ENCODE measurements around the gene NCKAP5.

Gene NCKAP5

GRCh38 chr2:132741754-132742153 lies 826.5 kb downstream of the NCKAP5 start:
- ChIA-PET POLR2A (no interaction called here), CTCF (no interaction called here)
- DNase-seq (ENCODE audit: low read depth, low spot score): no peak
- no peak overlapping the region for H3K4me3 ChIP-seq (ENCODE audit: low read depth, low read length)
- TF ChIP-seq CTCF (IDR thresholded peaks at IDR 0.05; ENCODE audit: insufficient read depth, low read length, missing control alignments): no peak

GRCh38 chr2:132740081-132740720 lies 828.1 kb downstream of the NCKAP5 start:
- H3K4me3 ChIP-seq (ENCODE audit: low read depth, low read length): no peak overlapping the region
- ChIA-PET POLR2A (no interaction called here), CTCF (no interaction called here)
- DNase-seq (ENCODE audit: low read depth, low spot score): no peak
- TF ChIP-seq CTCF (IDR thresholded peaks at IDR 0.05; ENCODE audit: insufficient read depth, low read length, missing control alignments): no peak

GRCh38 chr2:132738223-132738622 lies 830.0 kb downstream of the NCKAP5 start:
- CTCF ChIA-PET: interaction anchor here (1.0 kb wide), 1 partner anchor 10 kb away, joined by 3 read pairs; no protein-coding TSS in a partner anchor
- DNase-seq (ENCODE audit: low read depth, low spot score): no peak
- TF ChIP-seq CTCF (IDR thresholded peaks at IDR 0.05; ENCODE audit: insufficient read depth, low read length, missing control alignments): no peak
- H3K4me3 ChIP-seq (ENCODE audit: low read depth, low read length): no peak overlapping the region
- POLR2A ChIA-PET: no interaction called here

GRCh38 chr2:132736059-132736458 lies 832.2 kb downstream of the NCKAP5 start:
- POLR2A ChIA-PET: no interaction called here
- CTCF ChIA-PET: no interaction called here
- H3K4me3 ChIP-seq (ENCODE audit: low read depth, low read length): no peak overlapping the region
- no peak for TF ChIP-seq CTCF (IDR thresholded peaks at IDR 0.05; ENCODE audit: insufficient read depth, low read length, missing control alignments)
- no peak for DNase-seq (ENCODE audit: low read depth, low spot score)

- ChIA-PET CTCF (no interaction called here), POLR2A (no interaction called here)
- H3K4me3 ChIP-seq (ENCODE audit: low read depth, low read length): no peak overlapping the region
- no peak for DNase-seq (ENCODE audit: low read depth, low spot score)
- no peak for TF ChIP-seq CTCF (IDR thresholded peaks at IDR 0.05; ENCODE audit: insufficient read depth, low read length, missing control alignments)
These were observed 833.3 kb downstream of the NCKAP5 start for GRCh38 chr2:132734961-132735360.

GRCh38 chr2:132733094-132733493 lies 835.2 kb downstream of the NCKAP5 start:
- DNase-seq (ENCODE audit: low read depth, low spot score): no peak
- POLR2A ChIA-PET: no interaction called here
- TF ChIP-seq CTCF (IDR thresholded peaks at IDR 0.05; ENCODE audit: insufficient read depth, low read length, missing control alignments): no peak
- CTCF ChIA-PET: no interaction called here
- H3K4me3 ChIP-seq (ENCODE audit: low read depth, low read length): no peak overlapping the region

All from AG04449 (cell line).